Stomach (tissue), 4 donors: Measurements from ENCODE around the gene RPSA.

Experiments
- EP300 ChIP-seq: sonication (generic); formaldehyde crosslinking; IDR thresholded peaks from one replicate; pipeline ENCODE4 v1.6.1; 2017; ENCODE audit warnings: antibody characterized with exemption
- POLR2A ChIP-seq, 4 donors: fragments of 450-650 bp; IDR thresholded peaks; one replicate each; pipeline ENCODE4 v1.6.1; 2016; ENCODE audit warnings: antibody characterized with exemption in 4 of 4, control low read depth in 2 of 4, mild to moderate bottlenecking in 1 of 4, moderate library complexity in 1 of 4
- POLR2AphosphoS5 ChIP-seq, 3 donors: sonication (generic); formaldehyde crosslinking; IDR thresholded peaks; one replicate each; pipeline ENCODE4 v1.6.1; 2016; ENCODE audit warnings: antibody characterized with exemption in 3 of 3
- TF ChIP-seq, protein P1 (sequence below), 7 experiments: fragments of 450-650 bp in 4 of 7; fragments of 200-600 bp in 3 of 7; sonication (generic) in 3 of 7; IDR thresholded peaks; one replicate each; pipeline ENCODE4 v1.5.1; 2016 to 2019; ENCODE audit warnings: antibody characterized with exemption in 7 of 7, control low read depth in 2 of 7, mild to moderate bottlenecking in 1 of 7

DNA sequence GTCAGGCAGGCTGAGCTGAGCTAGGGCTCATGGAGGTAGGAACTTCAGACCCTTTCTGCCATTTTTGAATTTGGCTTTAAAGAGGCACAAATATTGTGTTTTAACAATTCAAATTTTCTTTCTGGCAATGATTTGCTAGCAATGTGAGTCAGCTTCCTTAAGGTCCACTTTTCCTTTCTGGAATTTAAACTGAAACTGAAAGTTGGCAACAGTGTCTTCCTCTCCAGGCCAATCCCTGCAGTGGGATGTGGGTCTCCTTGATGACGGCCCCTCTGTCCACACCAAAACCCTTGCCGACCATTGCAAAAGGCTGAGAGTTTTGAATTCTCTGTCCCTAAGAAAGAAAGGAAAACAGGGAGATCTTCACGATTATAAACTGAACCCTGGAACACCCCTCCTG is 27.1 kb downstream of the RPSA start:
- TF ChIP-seq POLR2A (IDR thresholded peaks at IDR 0.05), result no peak
- TF ChIP-seq, protein P1, sequence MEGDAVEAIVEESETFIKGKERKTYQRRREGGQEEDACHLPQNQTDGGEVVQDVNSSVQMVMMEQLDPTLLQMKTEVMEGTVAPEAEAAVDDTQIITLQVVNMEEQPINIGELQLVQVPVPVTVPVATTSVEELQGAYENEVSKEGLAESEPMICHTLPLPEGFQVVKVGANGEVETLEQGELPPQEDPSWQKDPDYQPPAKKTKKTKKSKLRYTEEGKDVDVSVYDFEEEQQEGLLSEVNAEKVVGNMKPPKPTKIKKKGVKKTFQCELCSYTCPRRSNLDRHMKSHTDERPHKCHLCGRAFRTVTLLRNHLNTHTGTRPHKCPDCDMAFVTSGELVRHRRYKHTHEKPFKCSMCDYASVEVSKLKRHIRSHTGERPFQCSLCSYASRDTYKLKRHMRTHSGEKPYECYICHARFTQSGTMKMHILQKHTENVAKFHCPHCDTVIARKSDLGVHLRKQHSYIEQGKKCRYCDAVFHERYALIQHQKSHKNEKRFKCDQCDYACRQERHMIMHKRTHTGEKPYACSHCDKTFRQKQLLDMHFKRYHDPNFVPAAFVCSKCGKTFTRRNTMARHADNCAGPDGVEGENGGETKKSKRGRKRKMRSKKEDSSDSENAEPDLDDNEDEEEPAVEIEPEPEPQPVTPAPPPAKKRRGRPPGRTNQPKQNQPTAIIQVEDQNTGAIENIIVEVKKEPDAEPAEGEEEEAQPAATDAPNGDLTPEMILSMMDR (IDR thresholded peaks at IDR 0.05), result no peak
- TF ChIP-seq EP300, result no peak
- no peak for TF ChIP-seq POLR2AphosphoS5 (IDR thresholded peaks at IDR 0.05)
